ENCODE results near the gene CACNA2D4. TPM values are rescaled to one million over a fixed set of nuclear protein-coding genes. Genes with fewer than 3 reads are reported as not detected.

CACNA2D4 gene
- total and polyA plus RNA-seq, 2 of the 13 experiments (the other 11 are each of a cell fraction or from before 2014, with no cell fraction given) = 14.2 to 136 TPM

- POLR2A ChIA-PET = interaction anchor here (0.9 to 1.6 kb wide), 2 partner anchors 100 to 138 kb away, joined by 3 to 14 read pairs; partner anchors contain the start of gene ADIPOR2
- Histone ChIP-seq H3K9ac (ENCODE audit: insufficient read depth, low read depth, low read length) (no peak overlapping the region), H3K4me1 (ENCODE audit: insufficient read depth, low read length) (peaks cover 19% of the 10 kb centered on the region; the same call in 1 of the 2 replicates), H3K36me3 (replicated peaks in 1 of 2; ENCODE audit: control insufficient read depth in 1 of 2, insufficient read depth in 2 of 2, low read length in 2 of 2) (peaks cover 1 to 24% of the 10 kb centered on the region in 2 experiments), H3K27me3 (ENCODE audit: control insufficient read depth in 1 of 2, insufficient read depth in 2 of 2, low read length in 2 of 2) (no peaks in the 10 kb centered on the region), H3K27ac (ENCODE audit: extremely low read length, insufficient read depth, low read length) (no peak overlapping the region), H4K20me1 (ENCODE audit: insufficient read depth, low read length) (no peaks in the 10 kb centered on the region), H3K79me2 (ENCODE audit: insufficient read depth, low read length) (no peaks in the 10 kb centered on the region), H3K4me2 (ENCODE audit: low read depth, low read length) (no peak overlapping the region), H3K4me3 (replicated peaks in 1 of 3; ENCODE audit: insufficient read depth in 1 of 3, low read depth in 2 of 3, low read length in 3 of 3) (no peak overlapping the region), H2AFZ (ENCODE audit: low read length) (no peak overlapping the region), H3K9me3 (ENCODE audit: low read length) (no peaks in the 10 kb centered on the region)
- FAIRE-seq (peak; percentile 96), ATAC-seq (peak; percentile 33), DNase-seq (ENCODE audit: low spot score) (peak; percentile 63)
- CTCF ChIA-PET (ENCODE audit: low intra/inter-chr PET ratio, low total read pairs) = interaction anchor here (0.7 to 3.2 kb wide), 6 partner anchors 81 to 157 kb away, joined by 3 to 47 read pairs (median 6); no protein-coding TSS in a partner anchor
- intact Hi-C loops (cut with micrococcal nuclease; ENCODE audit: unreplicated experiment) (loop anchor here (1.0 to 5.0 kb wide), 4 partner anchors 80 to 157 kb away; partner anchors contain the start of gene ADIPOR2), in situ Hi-C loops (cut with HindIII; ENCODE audit: extremely low pct_ligation_motif_present, low pct_unique_long_range_greater_than_20kb) (loop anchor here (5.0 kb wide), 2 partner anchors 139 to 146 kb away; no protein-coding TSS in a partner anchor)
- 50% methylated on average over 7 of the region's 10 CpGs for WGBS (ENCODE audit: low lambda C conversion rate)
- no TSS peak for BruUV-seq (replicated peaks)
- TF ChIP-seq PPARG (CRISPR knock-in tag; conservative IDR thresholded peaks at IDR 0.05) (0 out of 2 replicates have a peak, but pooled peaks have one; percentile 16), ZNF691 (CRISPR knock-in tag; IDR thresholded peaks at IDR 0.05; ENCODE audit: borderline replicate concordance, low read depth) (0 out of 2 replicates have a peak, but pooled peaks have one; percentile 3), STAG1 (CRISPR knock-in tag; IDR thresholded peaks at IDR 0.05) (peak; percentile 95), FOXK1 (CRISPR knock-in tag; IDR thresholded peaks at IDR 0.05; ENCODE audit: borderline replicate concordance, low read depth) (no peak), POLR2A (IDR thresholded peaks at IDR 0.05; ENCODE audit: insufficient read depth in 1 of 2, low read depth in 2 of 2, low read length in 2 of 2) (0 out of 4 replicates have a peak, but pooled peaks of 1 of the 2 experiments have one; percentile 30), SMC3 (IDR thresholded peaks at IDR 0.05; ENCODE audit: low read length) (peak; percentile 91), POLR2G (IDR thresholded peaks at IDR 0.05; ENCODE audit: low read depth, low read length) (peak; percentile 29; the same call in 1 of the 2 replicates), MYPOP (CRISPR knock-in tag; IDR thresholded peaks at IDR 0.05) (no peak), HMGXB4 (CRISPR knock-in tag; IDR thresholded peaks at IDR 0.05; ENCODE audit: borderline replicate concordance in 1 of 2, low read depth in 1 of 2) (0 out of 4 replicates have a peak, but pooled peaks of 1 of the 2 experiments have one; percentile 30), GABPA (IDR thresholded peaks at IDR 0.05; ENCODE audit: low read depth, low read length) (no peak), GABPA (CRISPR knock-in tag; IDR thresholded peaks at IDR 0.05; ENCODE audit: low read depth) (0 out of 2 replicates have a peak, but pooled peaks have one; percentile 12), RAD21 (CRISPR knock-in tag; IDR thresholded peaks at IDR 0.05) (peak; percentile 73), AGO2 (optimal IDR thresholded peaks at IDR 0.05; ENCODE audit: low read depth, low read length) (peak; percentile 50), PHF21A (CRISPR knock-in tag; IDR thresholded peaks at IDR 0.05) (0 out of 2 replicates have a peak, but pooled peaks have one; percentile 24), RFX3 (CRISPR knock-in tag; IDR thresholded peaks at IDR 0.05) (no peak), ARID5B (CRISPR knock-in tag; IDR thresholded peaks at IDR 0.05) (peak; percentile 16; the same call in 1 of the 2 replicates)
Observed at GRCh38 chr12:1791104-1791841, 127.2 kb downstream of the CACNA2D4 start.
